Ovary (tissue), 9 donors: ENCODE measurements around the gene SLC9A7. TPM values are rescaled to one million over a fixed set of nuclear protein-coding genes. Genes with fewer than 3 reads are reported as not detected.

Source experiments
- DNase-seq, 5 donors: peaks; one replicate each; pipeline ENCODE4 v3.0.0-alpha.2; 2019 to 2020
- H3K27ac ChIP-seq, 2 donors: fragments of 200-600 bp; one replicate each; pipeline versions ENCODE4 v1.5.1 to v1.8.0; 2019 to 2022
- H3K27me3 ChIP-seq: fragments of 200-600 bp; one replicate; pipeline ENCODE4 v1.8.0; 2022
- H3K36me3 ChIP-seq: fragments of 200-600 bp; sonication (generic); one replicate; pipeline ENCODE4 v1.5.1; 2019
- H3K4me1 ChIP-seq: one replicate; pipeline ENCODE4 v1.8.1; 2013; ENCODE audit warnings: mild to moderate bottlenecking, moderate library complexity; ENCODE audit not compliant: insufficient read depth
- H3K4me3 ChIP-seq: fragments of 200-600 bp; sonication (generic); one replicate; pipeline ENCODE4 v1.5.1; 2017
- H3K9me3 ChIP-seq, 2 donors: fragments of 200-600 bp in 1 of 2; sonication (generic) in 1 of 2; one replicate each; pipeline versions ENCODE4 v1.5.1 to v1.8.1; 2013 to 2019; ENCODE audit warnings: mild to moderate bottlenecking in 1 of 2, moderate library complexity in 1 of 2
- EP300 ChIP-seq: sonication (generic); formaldehyde crosslinking; IDR thresholded peaks from one replicate; pipeline ENCODE4 v1.6.1; 2017; ENCODE audit warnings: antibody characterized with exemption
- POLR2A ChIP-seq: fragments of 450-650 bp; IDR thresholded peaks from one replicate; pipeline ENCODE4 v1.6.1; 2017; ENCODE audit warnings: antibody characterized with exemption, mild to moderate bottlenecking, moderate library complexity
- whole genome bisulfite sequencing, 3 donors: extraction: QIAGEN DNeasy Blood & Tissue Kit in 1 of 3; methylation state at CpG; one replicate each; pipeline versions ENCODE4 v1.1.5 to v1.1.7; 2013 to 2017; 5-methylcytosine and 5-hydroxymethylcytosine counted together
- intact Hi-C, 4 donors: fragments of 100-400 bp; cut with DNase I; formaldehyde crosslinking; loops; one replicate each; pipeline versions ENCODE4 v1.11.0 to v1.15.1; 2022 to 2023
- polyA plus RNA-seq, 2 donors: library from polyadenylated mRNA; stranded (reverse); fragments of 200-250 nt in 1 of 2; fragments of 350-450 nt in 1 of 2; fragmentation: Illumina TruSeq in 1 of 2; extraction: RNeasy Lipid Tissue Mini Kit (QIAGEN cat#74804) in 1 of 2; gene quantifications; one replicate each; pipeline ENCODE4 v1.2.3, GENCODE V29; 2013 to 2014
- total RNA-seq, 7 donors: library from RNA; depleted of rRNA in 2 of 7; stranded (reverse); fragments of >200 nt in 2 of 7; fragmentation: NEBNext Ultra II Directional in 3 of 7; extraction: Animal tissue kit (Norgen Biotek cat#: 25700) in 3 of 7; gene quantifications; one replicate each; pipeline versions ENCODE4 v1.1.0 to v1.2.4, GENCODE V29; 2016 to 2023
- TF ChIP-seq, protein P1 (sequence below), 3 donors: fragments of 450-650 bp in 2 of 3; fragments of 200-600 bp in 1 of 3; IDR thresholded peaks; one replicate each; pipeline versions ENCODE4 v1.5.1 to v1.8.0; 2016 to 2022; ENCODE audit warnings: antibody characterized with exemption in 3 of 3, mild to moderate bottlenecking in 1 of 3
- donor health status: DM: no; HTN: no; CAD: no; lungs with moderate emphysema.
- donor health status: DM: no; HTN: no; CAD: no.
- donor health status: Bipolar disorder and iron deficiency.
- donor health status: DM: yes; HTN: yes; CAD: no.
- donor health status: DM: no; HTN: no; CAD: no.
- donor health status: DM: yes; HTN: yes; CAD: no.

Gene SLC9A7
- total and polyA plus RNA-seq, 9 donors, result 2.2 to 22.3 (median 9.1) TPM

DNA sequence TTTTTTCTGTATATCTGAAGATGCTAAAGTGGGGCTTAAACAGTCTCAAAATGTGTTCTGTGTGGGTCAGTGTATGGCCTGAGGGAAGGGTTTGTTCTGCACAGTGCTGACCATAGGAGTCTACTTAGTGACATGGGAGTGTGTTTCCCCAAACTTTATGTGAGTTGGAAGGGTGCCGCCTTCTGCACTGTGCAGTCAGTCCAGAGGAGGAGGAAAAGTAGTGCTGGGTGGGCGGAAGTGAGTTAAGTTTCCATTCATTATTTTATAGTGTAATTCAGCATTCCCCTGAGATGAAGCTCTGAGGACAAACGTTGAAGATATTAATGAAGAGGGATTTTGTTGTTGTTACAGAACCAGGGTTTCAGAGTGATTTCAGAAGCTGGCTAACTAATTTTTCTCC is 182.5 kb downstream of the SLC9A7 start:
- H3K36me3 ChIP-seq, result no peaks in the 10 kb centered on the region
- no peaks in the 10 kb centered on the region for H3K27me3 ChIP-seq
- no peaks in the 10 kb centered on the region for H3K4me1 ChIP-seq
- intact Hi-C loops, result loop anchor here in 2 of 4 donors (10.0 kb wide), 2 partner anchors 58 to 68 kb away; no protein-coding TSS in a partner anchor
- no peaks in the 10 kb centered on the region for H3K9me3 ChIP-seq
- TF ChIP-seq POLR2A (no peak), EP300 (no peak)
- TF ChIP-seq, protein P1, sequence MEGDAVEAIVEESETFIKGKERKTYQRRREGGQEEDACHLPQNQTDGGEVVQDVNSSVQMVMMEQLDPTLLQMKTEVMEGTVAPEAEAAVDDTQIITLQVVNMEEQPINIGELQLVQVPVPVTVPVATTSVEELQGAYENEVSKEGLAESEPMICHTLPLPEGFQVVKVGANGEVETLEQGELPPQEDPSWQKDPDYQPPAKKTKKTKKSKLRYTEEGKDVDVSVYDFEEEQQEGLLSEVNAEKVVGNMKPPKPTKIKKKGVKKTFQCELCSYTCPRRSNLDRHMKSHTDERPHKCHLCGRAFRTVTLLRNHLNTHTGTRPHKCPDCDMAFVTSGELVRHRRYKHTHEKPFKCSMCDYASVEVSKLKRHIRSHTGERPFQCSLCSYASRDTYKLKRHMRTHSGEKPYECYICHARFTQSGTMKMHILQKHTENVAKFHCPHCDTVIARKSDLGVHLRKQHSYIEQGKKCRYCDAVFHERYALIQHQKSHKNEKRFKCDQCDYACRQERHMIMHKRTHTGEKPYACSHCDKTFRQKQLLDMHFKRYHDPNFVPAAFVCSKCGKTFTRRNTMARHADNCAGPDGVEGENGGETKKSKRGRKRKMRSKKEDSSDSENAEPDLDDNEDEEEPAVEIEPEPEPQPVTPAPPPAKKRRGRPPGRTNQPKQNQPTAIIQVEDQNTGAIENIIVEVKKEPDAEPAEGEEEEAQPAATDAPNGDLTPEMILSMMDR (IDR thresholded peaks at IDR 0.05), result no peak
- H3K27ac ChIP-seq, result no peak overlapping the region
- WGBS, 3 donors, result 24 to 30% (median 30%) methylated on average over 3 of the region's 3 CpGs
- peak in 1 of 5 donors; percentile 38 for DNase-seq
- peak overlapping the region; percentile 54 for H3K4me3 ChIP-seq

DNA sequence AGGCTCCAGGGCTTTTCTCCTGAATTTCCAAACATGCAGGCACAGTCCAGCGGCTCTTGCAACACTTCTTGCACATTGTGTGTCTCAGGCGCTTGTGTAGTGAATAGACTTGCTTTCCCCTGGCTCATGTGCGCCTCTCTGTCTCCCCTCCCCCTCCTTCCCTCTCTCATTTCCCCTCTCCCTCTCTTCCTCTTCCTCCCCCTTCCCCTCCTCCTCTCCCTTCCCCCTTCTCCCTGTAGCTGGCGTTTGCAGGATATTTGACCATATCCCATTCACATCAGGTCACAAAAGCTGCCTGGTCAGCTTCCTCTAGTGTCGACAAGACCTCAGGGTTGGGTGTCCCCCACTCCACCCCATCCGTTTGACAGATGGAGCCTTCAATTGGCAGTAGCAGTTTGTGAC is 182.9 kb downstream of the SLC9A7 start:
- TF ChIP-seq, protein P1 (IDR thresholded peaks at IDR 0.05), result no peak
- TF ChIP-seq EP300, result no peak
- no peak for TF ChIP-seq POLR2A
- WGBS, 3 donors, result 24 to 33% (median 30%) methylated on average over 6 of the region's 6 CpGs
- intact Hi-C loops, result loop anchor here in 2 of 4 donors (10.0 kb wide), 2 partner anchors 59 to 69 kb away; no protein-coding TSS in a partner anchor
- H3K4me1 ChIP-seq, result no peaks in the 10 kb centered on the region
- no peaks in the 10 kb centered on the region for H3K36me3 ChIP-seq
- no peaks in the 10 kb centered on the region for H3K27me3 ChIP-seq
- no peaks in the 10 kb centered on the region for H3K9me3 ChIP-seq
- DNase-seq, result peak in 4 of 5 donors; percentile 34 to 58 (median 44)
- no peak overlapping the region for H3K27ac ChIP-seq
- peak overlapping the region; percentile 54 for H3K4me3 ChIP-seq

DNA sequence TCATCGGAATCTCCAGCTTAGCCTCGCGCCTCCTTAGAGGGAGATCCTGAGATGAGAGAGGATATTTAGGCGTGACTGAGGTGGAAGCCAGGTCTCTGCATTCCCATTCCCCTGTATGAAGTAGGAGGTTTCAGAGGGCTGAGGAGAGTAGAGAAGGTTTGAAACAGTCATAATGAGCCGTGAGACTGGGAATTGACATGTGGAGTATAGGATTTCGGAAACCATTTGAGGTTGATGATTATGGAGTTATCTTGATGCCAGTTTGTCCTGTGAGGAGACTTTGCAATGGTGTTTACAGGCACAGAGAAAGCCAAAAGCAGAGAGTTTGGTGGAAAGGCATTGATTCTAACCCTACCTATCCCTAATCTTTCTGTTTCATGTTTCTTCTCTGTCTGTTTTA is 183.3 kb downstream of the SLC9A7 start:
- TF ChIP-seq EP300 (no peak), POLR2A (no peak)
- TF ChIP-seq, protein P1 (IDR thresholded peaks at IDR 0.05), result no peak
- H3K4me1 ChIP-seq, result no peaks in the 10 kb centered on the region
- H3K36me3 ChIP-seq, result no peaks in the 10 kb centered on the region
- DNase-seq, result no peak
- H3K9me3 ChIP-seq, result no peaks in the 10 kb centered on the region
- peak overlapping the region; percentile 12 to 52 for H3K27ac ChIP-seq
- no peaks in the 10 kb centered on the region for H3K27me3 ChIP-seq
- 49 to 54% (median 50%) methylated on average over 6 of the region's 6 CpGs for WGBS, 3 donors
- intact Hi-C loops, result loop anchor here in 2 of 4 donors (10.0 kb wide), 2 partner anchors 59 to 69 kb away; no protein-coding TSS in a partner anchor
- H3K4me3 ChIP-seq, result peak overlapping the region; percentile 54

DNA sequence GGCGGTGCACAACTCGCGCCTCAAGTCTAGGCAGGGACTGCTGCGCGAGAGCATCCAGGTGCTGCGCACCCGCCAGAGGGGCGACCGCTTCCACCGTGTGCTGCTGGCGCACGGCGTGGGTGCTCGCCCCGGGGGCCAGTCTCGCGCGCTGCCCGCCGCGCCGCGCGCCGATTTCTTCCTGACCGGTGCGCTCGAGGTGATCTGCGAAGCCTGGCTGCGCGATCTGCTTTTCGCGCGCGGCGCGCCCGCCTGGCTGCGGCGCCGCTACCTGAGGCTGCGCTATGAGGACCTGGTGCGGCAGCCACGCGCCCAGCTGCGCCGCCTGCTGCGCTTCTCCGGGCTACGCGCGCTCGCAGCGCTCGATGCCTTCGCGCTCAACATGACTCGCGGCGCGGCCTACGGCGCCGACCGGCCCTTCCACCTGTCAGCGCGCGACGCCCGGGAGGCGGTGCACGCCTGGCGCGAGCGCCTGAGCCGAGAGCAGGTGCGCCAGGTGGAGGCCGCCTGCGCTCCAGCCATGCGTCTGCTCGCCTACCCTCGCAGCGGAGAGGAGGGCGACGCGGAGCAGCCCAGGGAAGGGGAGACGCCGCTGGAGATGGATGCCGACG is 184.0 kb downstream of the SLC9A7 start:
- Histone ChIP-seq H3K27me3 (no peaks in the 10 kb centered on the region), H3K36me3 (no peaks in the 10 kb centered on the region), H3K27ac (peak overlapping the region; percentile 44 to 52), H3K9me3 (no peaks in the 10 kb centered on the region), H3K4me3 (peak overlapping the region; percentile 54), H3K4me1 (no peaks in the 10 kb centered on the region)
- intact Hi-C loops, result loop anchor here in 3 of 4 donors (5.0 to 10.0 kb wide), 3 partner anchors 60 to 72 kb away; no protein-coding TSS in a partner anchor
- WGBS, 3 donors, result 50 to 63% (median 55%) methylated on average over 62 to 90 of the region's 90 CpGs
- TF ChIP-seq POLR2A, result no peak
- TF ChIP-seq EP300, result no peak
- peak in 1 of 5 donors; percentile 58 for DNase-seq
